Amniotic epithelial cell (primary cell): ENCODE results near the gene KIF26B.

ENCODE experiments used
- DNase-seq: peaks from one replicate; pipeline ENCODE4 v3.0.0-alpha.2; 2010; ENCODE audit warnings: low read depth

The KIF26B gene

DNA sequence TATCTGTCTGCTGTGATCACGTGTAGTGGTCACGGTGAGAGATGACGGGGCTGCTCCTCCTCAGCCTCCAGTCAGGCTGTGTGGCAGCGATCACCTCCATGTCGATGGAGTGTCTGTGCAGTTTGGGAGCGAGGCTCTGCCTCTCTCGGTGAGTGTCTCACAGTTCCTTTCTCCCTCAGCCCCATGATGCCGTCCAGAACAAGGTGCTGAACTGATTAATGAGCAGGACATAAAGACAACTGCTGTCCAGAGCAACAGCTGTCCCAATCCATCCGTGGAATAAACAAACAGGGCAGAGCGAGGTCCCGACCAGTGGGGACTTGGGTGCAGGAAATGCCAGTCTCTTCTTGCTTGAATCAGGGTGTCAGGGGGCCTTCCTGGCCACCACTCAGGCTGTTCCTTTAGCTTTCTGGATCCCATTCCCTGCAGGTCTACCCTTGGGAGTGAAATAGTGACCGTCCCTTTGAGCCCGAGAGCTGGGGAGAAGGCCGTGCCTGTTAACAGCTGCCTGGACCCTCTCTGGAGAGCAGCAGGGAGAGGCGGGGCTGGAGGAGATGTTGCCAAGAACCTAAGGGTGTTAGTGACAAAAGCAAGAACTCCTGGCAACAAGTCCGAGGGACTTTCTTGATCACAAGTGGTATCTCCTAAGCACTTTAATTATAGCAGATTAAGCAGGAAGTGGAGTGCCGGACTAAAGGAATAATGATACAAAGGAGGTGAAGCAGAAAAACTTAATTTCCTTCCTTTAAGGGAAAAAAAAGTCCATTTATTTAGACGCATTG lies 443.9 kb downstream of the KIF26B start:
- peak; percentile 17 for DNase-seq

DNA sequence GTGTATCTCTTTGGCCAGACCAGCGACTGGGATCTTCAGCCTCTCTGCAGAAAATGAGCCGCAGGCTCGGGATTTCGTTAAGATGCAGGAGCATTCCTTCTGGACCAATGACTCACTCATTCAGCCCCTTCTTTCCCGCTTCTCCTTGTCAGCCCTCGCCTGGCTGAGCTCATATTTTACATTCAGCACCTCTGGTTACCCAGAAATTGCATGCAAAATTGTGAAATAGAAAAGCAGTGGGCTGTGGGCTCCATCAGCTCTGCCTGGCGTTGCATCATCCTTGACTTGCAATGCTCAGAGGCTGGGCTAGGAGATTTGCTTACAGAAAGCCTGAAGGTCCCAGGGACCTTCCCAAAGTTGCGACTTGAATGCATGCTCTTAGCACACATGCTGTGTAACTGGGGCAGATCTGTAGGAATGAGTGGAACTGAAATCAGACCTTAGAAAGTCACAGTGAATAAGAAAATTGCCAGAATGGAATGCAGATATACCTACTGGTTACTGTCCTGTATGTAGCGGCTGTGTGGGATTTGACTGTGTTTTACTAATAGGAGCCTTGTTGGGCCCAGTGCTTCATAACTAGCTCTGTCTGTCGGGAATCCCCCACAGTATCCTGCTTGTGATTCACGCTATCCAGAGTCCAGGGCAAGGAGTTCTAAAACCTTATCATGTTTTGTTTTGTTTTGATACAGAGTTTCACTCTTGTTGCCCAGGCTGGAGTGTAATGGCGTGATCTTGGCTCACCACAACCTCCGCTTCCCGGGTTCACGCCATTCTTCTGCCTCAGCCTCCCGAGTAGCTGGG lies 444.8 kb downstream of the KIF26B start:
- DNase-seq: peak; percentile 99

DNA sequence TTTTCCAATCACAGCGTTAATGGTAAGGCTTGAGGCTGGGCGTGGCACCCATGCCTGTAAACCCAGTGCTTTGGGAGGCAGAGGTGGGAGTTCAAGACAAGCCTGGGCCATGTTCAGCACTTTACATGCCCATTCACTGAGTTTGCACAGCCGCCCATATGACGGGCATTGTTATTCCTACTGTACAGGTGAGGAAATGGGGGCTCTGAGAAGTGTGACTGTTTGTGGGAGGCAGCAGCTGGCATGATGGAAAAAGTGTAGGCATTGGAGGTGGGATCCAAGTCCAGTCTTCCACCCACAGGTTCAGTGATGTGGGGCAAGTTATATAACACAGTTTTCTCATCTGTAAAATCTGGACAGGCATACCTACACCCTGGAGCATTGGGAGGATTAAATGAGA lies 445.9 kb downstream of the KIF26B start:
- no peak for DNase-seq

DNA sequence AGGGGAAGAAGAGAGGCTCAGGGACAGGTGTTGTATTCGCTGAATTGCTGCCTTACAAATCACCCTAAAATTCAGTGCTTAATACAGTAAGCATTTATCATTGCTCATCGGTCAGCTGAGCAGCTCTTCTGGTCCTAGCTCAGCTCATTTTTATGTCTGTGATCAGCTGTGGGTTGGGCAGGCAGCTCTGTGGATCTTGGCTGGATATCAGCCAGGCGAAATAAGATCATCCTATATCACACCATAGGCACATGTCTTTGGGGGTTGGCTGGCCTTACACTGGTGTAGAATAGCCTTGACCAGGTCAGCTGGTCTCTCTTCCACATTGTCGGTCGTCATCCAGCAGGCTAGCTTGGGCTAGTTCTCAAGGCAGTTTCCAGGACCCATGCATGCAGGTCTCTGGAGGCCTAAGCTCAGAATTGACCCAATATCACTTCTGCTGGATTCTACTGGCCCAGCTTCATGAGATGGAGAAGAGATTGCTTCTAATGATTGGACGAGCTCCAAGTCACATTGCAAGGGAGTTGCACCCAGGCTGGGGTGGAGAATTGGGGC lies 448.6 kb downstream of the KIF26B start:
- DNase-seq: no peak

DNA sequence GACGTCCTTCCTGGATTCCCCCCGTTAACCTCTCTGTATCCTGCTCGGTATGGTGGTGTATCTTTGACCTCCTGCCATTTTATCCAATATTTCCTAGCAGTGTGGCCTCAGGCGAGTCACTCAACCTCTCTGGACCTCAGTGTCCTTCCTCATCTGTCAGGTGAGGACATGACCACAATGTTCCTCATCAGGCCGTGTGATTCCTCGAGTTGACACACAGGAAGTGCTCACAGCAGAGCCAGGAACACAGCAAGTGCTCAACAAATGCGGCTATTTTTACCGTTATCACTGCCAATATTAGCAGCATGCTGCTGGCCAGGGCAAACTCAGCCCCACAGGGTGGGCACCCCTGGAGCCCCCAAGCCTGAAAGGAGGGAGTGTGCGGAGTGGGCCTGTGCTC lies 450.2 kb downstream of the KIF26B start:
- no peak for DNase-seq

DNA sequence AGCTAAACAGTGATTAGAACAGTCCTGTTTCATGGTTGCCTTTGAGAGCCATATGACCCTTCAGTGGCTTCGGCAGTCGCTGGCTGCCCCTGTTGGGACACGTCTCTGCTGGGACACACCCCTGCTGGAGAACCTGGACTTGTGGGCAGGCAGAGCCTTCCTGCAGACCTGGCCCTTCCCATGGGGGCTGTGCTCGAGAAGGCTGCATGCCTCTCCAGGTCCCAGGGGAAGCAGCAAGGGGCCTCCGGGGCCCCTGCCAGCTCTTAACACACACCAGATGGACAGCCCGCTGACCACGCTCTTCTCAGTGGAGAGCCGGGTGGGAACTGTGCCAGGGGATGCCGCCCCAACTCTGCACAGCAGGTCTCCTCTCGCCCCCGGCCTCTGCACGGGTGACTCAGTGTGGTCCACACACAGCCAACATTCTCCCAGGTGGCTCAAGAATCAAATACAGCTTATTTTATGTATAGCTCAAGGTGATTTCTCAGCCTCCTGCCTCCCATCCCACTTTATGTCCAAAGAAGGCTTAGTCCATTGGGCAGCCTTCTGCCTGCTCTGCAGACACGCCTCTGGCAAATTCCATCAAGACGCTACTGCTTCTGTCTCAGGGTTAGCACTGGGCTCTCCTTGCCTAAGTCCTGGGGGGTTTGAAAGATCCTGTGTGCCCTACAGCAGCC lies 450.8 kb downstream of the KIF26B start:
- DNase-seq: peak; percentile 77

DNA sequence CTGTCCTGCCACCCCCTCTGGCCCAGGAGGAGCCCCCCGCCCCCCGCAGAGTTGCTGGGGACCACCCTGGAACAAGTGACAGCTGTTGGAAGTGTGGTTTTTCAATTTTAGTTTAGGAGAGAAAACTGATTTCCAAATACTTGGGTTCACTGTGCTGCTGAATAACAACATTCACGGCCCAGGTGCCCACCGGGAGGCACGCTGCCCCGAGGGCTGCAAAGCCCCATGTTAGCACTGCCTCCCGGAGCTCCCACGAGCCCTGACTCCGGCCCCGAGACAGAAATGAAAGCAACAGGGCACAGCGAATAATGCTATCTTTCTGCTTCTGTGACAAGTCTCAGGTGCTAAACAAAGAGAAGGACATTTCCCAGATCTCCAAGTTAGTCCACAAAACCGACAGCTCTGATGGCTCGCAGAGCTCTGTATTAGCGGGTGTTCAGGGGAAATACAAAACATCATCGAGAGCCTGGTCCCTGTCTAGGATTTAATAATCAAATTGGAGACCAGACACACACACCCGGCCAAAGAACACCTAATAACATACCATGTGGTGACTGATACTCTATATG lies 451.5 kb downstream of the KIF26B start:
- DNase-seq: no peak

DNA sequence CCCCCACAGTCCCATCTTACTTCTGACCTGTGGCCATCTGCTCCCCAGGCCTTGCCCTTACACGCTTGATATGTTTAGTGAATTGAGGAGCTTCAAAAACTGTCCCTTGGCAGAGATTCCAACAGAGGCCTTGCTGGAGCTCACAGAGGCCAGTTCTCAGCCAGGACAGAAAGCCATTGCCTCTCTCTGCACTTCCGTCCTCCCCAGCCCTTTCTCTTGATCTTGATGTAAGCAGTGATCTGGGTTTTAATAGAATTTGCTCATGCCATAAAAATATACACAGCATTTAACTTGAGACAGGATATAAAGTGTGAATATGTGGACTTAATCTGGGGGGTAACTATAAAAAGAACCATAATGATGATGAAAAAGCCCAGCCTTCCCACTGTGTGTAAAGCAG lies 453.5 kb downstream of the KIF26B start:
- DNase-seq: no peak

DNA sequence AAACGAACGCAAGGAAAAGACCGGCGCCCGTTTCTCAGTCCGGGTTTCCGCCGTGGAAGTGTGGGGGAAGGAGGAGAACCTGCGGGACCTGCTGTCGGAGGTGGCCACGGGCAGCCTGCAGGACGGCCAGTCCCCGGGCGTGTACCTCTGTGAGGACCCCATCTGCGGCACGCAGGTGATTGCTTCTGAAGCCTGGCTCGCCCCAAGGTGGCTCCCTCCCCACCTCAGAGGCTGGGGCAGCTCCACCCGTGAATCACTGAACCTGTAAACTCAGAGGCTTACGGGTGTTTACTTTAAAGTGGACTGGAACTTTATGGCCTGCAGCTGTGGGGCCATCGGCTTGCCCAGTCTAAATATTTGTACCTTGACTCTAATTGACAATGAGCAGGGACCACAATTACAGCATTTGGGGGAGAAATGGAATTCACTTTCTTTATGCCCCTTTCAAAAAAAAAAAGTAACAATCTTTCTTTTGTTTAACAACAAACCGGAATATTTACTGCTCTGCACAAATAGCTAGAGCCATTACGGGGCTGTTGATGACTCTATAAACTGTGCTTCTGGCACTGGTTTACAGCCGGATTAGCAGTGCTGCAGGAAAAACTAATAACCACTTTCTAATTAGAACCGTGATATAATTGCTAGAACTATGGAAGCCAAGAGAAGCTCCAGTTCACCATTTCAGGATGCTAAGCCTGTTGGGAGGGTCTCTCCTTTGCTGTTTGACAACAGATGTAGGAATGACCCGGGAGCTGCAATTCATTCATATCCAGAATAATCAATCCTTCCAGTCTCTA lies 454.8 kb downstream of the KIF26B start:
- DNase-seq: no peak

DNA sequence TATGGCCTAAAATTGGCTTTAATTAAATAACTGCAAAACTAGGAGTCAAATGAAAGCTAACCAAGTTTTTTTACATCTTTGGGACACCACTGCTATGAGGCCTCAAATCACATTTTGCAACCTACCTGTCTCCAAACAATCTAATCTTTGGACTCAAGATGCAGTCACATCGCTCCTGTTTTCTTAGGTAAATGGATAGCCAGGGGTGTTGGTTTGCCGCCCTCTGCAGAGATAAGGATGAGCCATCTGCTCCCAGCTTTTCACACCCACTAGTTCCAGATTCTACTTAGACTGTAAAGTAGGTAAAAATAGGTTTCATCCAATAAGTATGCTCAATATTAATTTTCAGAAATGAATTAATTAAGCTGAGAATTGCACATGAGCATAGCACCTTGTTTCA lies 456.5 kb downstream of the KIF26B start:
- no peak for DNase-seq

DNA sequence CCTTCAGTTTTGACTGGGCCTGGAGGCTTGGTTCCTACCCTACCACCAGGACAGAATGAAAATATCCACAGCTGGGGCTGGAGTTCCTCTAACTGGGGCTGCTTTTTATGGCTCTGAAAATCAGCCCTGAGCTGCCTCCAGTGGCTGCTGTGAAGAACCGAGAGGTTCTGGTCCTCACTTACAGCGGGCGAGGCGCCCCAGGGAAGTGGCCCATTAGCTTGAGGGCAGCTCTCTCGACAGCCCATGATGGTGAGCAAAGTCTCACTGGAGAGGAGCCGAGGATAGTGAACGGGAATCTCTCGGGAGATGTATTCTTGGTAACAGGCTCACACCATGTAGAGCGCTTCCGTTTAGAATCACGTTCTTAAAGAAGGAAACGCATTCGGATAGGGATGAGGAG lies 459.7 kb downstream of the KIF26B start:
- no peak for DNase-seq

DNA sequence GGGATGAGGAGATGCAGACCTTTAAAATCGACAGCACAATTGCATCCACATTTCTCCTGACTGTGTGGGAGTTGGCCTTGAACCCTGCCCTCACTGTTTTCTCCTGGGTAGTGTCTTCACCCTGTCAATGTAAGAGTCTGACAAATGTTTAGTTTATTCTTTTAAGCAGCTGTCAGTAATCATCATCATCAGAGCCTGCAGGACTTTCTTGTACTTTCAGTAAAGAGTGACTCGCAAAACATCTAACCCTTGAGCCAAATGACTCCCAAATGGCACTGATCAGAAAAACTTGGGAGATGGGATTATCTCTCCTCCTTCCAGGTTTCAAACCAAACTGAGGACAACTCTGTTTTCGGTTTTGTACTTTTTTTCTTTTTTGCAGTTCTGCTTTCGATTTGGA lies 460.2 kb downstream of the KIF26B start:
- no peak for DNase-seq

DNA sequence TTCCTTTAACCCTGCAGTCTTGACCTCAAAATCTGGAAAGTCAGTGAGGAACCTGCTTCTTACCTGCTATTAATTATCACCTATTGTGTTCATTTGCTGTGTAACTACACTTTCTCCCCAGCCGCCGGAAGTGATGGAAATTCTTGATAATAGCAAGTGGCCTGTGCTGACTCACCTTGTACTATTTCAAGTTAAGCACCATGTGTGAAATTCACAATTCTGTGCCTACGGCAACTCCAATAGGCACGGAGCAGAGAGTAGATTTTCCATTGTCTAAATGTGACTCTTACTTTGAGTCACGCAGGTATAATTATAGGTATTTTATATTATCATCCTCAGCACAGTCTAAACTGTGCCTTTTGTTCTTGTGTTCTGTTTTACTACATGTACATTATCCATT lies 466.8 kb downstream of the KIF26B start:
- peak; percentile 29 for DNase-seq

DNA sequence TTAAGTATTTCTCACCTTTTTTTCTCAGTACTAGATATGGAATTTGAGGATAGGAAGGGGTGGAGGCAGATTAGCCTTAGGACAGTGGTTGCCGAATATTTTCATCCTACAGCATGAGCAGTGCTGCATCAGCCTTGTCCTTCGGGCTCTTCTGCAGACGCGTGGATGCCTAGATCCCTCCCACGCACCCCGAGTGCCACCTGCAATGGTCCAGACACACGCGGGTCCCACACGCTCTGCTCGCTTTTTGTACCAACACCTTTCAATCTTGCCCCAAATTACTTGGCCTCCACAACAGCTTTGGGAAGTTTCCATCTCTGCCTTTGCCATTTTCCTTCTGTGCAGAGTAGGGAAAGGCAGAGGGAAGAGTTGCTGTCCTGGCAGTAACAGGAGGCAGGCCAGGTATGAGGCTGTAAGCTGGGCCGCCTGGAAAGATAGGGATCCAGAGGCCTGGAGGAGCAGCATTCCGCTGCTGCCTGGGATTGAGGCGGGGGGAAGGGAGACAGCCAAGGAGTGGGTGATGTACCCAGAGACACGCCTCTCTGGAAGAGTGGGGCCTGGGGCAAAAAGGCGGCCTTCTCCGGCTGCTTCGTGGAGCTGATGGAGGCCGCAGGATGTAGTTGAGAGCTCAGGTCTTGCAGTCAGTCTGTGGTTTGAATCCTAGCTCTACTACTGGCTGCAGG lies 467.7 kb downstream of the KIF26B start:
- no peak for DNase-seq

DNA sequence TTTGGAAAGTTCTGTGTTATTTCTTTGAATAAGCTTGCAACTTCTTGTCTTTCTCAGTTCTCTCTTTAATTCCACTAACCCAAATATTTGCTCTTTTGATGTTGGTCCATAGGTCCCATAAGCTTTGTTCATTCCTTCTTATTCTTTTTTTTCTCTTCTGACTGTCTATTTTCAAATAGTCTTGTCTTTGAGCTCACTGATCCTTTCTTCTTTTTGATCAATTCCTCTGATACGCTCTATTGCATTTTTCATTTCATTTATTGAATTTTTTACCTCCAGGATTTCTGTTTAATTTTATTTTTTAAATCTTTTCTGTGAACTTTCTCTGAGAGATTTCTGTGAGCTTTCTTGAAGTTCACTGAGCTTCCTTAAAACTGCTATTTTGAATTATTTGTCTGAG lies 486.6 kb downstream of the KIF26B start:
- no peak for DNase-seq

DNA sequence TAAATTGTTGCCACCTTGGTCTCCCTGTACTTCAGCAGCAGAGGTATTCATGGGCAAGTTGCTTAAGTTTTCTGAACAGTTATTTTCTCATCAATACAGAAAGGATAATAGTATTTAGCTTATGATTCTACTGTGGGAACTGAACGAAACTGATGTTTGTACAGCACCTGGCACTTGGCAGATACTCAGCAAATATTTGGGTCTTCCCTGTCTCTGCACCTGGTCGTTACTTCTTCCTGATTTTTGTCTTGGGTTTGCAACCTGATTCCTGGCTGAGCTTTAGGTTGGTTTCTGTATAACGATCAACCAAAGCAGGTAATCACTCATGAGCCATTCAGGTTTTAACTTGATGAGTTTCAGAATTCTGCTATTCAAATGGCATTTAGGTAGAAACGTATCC lies 490.6 kb downstream of the KIF26B start:
- no peak for DNase-seq

DNA sequence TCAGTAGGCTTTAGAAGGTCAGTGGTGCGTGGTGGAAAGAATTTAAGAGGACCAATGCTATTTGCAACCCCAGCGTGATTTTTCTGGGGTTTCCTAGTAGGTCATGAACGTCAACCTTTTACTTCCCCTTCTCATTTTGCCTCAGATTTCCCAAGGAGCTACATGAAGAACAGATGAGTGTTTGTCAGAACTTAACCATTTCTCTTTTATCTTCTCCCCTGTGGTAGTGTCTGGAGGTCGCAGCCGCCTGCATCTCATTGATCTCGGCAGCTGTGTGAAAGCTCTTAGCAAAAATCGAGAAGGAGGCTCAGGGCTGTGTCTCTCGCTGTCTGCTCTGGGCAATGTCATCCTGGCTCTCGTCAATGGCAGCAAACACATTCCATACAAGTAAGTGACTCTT lies 491.1 kb downstream of the KIF26B start:
- DNase-seq: no peak

DNA sequence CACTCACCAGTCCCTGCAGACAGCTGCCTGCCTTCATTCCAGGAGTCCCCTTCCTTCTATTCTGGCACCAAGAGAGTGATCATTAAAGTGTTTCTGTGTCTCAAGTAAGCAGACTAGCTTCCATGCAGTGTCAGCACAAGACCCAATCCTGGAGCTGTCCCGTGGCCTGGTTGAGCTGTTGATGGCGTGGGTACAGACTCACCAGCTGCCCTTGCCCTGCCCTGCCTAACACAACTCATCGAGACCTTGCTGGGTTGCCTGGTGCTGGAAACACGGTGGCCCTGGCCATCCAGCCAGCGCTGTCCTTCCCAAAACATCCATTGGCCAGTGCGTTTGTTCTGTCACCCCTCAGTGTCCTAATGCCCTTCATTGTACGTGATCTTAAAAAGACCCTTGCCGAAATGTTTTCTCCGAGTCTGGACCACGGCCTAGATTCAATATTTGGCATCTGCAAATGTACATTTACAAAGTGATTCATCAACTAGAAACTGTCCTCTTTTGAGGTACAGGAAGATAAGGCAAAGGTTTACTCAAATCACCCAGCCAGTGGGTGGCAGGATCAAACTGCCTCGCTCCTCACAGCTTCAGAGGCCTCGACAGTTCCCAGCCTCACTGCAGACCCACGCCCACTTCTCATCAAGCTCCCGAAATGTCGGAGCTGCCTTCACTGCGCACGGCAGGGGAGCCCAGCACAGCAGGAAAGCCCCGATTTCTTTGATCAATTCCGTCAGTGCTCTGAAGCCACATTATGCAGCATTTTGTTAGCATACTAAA lies 494.2 kb downstream of the KIF26B start:
- DNase-seq: no peak

DNA sequence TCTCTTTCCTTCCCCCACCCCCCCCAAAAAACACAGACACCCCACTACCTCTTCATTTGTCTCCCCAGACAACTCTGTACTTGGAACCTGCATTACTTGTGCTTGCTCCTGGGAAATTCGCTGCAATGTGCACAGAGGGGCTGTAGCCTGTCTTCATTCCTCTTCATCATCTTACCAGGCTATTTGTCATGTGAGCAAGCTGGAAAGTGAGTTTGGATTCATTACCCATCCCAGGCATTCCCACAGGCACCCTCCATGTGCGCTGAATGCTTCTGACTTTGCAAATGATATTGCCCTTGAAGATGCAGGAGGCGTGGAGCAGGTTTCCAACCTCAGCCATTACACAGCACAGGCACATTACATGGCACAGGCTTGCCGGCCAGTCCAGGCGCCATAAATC lies 494.9 kb downstream of the KIF26B start:
- DNase-seq: no peak

DNA sequence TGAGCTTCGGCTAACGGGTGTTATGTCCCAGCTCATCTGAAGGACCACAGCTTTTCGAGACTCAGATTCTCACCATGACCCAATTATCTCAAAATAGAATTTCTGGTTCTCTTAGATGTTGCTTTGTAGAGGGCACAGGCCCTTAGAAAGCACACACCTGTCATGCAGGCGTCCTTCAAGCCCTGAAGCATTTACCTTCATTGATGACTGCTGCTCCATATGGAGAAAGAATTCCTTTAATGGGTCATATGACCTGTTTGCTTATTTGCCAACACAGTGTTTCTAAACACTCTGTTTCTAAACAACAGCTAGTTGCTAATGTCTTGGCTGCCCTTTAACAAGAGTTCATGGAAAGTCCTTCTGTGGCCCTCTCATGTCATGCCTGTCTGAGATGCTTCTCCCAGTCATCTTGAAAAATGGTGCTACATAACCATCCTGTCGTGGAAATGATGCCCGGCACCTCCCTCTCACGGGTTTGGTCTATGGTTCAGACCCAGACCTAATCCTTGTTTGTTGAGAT lies 495.7 kb downstream of the KIF26B start:
- DNase-seq: no peak
